Measurements from ENCODE around the gene PARP12. TPM values are rescaled to one million over a fixed set of nuclear protein-coding genes. Genes with fewer than 3 reads are reported as not detected.

The PARP12 gene
- total RNA-seq, 4 donors from 2014 or later, result 37.4 to 46.9 (median 38.9) TPM

DNA sequence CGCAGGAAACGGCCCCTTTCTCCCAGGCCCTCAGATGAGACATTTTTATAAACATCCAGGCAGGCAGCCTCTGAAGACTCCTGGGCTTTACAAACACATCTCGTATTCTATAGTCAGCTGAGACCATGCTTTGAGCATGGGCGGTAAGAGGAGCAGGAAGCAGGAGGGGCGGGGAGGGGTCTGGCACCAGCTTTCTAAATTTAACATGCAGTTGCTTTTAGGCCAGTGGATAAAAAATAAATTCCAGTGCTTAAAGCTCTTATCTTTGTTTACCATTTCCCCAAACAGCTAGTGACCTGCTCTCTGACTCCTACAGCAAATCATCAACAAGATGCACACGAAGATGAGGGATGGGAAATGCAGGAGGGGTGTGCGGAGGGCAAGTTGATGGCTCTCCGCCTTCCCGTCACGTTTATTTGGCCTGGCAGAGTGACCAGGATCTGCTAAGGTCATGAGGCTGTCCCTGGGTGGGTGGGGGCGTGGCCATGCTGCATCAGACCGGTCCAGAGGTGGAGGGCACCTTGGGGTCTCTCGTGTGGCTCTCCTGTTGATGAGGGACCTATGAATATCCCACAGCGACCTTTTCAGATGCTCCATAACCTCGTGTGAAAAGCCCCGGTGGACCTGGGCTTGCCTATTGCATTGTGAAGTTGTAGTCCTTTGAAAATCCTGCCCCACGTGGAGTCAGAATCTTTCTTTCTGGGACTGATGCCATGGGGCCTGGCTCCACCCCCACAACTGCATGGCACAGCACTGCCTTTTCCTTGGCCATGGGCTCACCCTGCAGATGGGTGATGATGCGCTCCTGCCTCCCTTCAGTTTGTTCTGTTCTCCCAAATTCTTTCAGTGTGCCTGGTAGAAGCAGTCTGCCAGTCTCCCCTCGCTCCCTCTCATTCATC, 67.5 kb downstream of the PARP12 start:
- peak; percentile 41 to 45 for DNase-seq
- intact Hi-C loops (cut with DNase I), result no loop called here

DNA sequence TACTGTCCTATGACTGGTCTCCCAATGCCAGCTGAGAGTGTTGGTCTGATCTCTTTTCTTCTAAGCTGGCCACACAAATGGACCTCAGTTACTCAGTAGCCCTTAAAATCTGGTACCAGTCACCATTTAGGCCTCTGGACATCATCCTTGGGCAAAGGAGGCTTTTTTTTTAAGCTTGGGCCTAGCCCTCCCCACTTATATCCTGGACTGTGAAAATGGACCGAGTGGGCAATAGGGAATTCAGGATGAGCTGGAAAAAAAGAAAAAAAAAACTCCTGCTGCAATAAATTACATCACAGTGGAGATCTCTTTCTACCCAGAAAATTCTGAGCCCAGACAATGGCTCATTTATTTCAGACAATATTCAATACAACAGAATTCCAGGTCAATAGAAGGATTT, 68.4 kb downstream of the PARP12 start:
- DNase-seq, result no peak
- intact Hi-C loops (cut with DNase I), result no loop called here
- Histone ChIP-seq H3K4me3 (replicated peaks in 1 of 3) (no peak overlapping the region), H3K4me1 (no peaks in the 10 kb centered on the region), H3K9me3 (no peaks in the 10 kb centered on the region), H3K27ac (no peak overlapping the region), H3K27me3 (no peaks in the 10 kb centered on the region), H3K36me3 (no peaks in the 10 kb centered on the region)
- WGBS, 2 donors, result 78 to 90% methylated on average over 1 of the region's 1 CpG
- TF ChIP-seq, protein P1, sequence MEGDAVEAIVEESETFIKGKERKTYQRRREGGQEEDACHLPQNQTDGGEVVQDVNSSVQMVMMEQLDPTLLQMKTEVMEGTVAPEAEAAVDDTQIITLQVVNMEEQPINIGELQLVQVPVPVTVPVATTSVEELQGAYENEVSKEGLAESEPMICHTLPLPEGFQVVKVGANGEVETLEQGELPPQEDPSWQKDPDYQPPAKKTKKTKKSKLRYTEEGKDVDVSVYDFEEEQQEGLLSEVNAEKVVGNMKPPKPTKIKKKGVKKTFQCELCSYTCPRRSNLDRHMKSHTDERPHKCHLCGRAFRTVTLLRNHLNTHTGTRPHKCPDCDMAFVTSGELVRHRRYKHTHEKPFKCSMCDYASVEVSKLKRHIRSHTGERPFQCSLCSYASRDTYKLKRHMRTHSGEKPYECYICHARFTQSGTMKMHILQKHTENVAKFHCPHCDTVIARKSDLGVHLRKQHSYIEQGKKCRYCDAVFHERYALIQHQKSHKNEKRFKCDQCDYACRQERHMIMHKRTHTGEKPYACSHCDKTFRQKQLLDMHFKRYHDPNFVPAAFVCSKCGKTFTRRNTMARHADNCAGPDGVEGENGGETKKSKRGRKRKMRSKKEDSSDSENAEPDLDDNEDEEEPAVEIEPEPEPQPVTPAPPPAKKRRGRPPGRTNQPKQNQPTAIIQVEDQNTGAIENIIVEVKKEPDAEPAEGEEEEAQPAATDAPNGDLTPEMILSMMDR (IDR thresholded peaks at IDR 0.05), result no peak
- no peak for TF ChIP-seq POLR2A (IDR thresholded peaks at IDR 0.05)

More for the DNA sequence above, 67.5 kb downstream of the PARP12 start:
- Histone ChIP-seq H3K9me3 (no peaks in the 10 kb centered on the region), H3K4me3 (replicated peaks in 1 of 3) (no peak overlapping the region), H3K27me3 (no peaks in the 10 kb centered on the region), H3K4me1 (no peaks in the 10 kb centered on the region), H3K27ac (no peak overlapping the region), H3K36me3 (no peaks in the 10 kb centered on the region)
- WGBS, 2 donors, result 68 to 69% methylated on average over 19 of the region's 19 CpGs
- TF ChIP-seq, protein P1 (IDR thresholded peaks at IDR 0.05), result no peak
- TF ChIP-seq POLR2A (IDR thresholded peaks at IDR 0.05), result no peak

DNA sequence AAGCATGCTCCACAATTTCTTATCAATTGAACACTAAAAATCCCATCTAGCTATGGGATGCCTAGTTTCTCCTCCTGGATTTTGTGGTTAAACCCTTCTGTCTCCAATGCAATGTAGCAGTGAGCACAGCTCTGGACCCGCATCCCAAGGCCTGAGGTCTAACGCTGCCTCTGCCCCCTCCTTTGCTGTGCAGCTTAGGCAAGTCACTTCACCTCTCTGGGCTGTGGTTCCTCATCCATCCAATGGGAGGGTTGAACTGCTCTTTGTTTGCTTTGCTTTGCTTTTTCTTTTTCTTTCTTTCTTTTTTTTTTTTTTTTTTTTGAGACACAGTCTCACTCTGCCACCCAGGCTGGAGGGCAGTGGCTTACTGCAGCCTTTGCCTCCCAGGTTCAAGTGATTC, 69.2 kb downstream of the PARP12 start:
- DNase-seq, result no peak
- Histone ChIP-seq H3K4me1 (no peaks in the 10 kb centered on the region), H3K9me3 (no peaks in the 10 kb centered on the region), H3K4me3 (replicated peaks in 1 of 3) (no peak overlapping the region), H3K27ac (no peak overlapping the region), H3K27me3 (no peaks in the 10 kb centered on the region), H3K36me3 (no peaks in the 10 kb centered on the region)
- 97 to 98% methylated on average over 2 of the region's 2 CpGs for WGBS, 2 donors
- TF ChIP-seq POLR2A (IDR thresholded peaks at IDR 0.05), result no peak
- TF ChIP-seq, protein P1 (IDR thresholded peaks at IDR 0.05), result no peak
- intact Hi-C loops (cut with DNase I), result no loop called here

DNA sequence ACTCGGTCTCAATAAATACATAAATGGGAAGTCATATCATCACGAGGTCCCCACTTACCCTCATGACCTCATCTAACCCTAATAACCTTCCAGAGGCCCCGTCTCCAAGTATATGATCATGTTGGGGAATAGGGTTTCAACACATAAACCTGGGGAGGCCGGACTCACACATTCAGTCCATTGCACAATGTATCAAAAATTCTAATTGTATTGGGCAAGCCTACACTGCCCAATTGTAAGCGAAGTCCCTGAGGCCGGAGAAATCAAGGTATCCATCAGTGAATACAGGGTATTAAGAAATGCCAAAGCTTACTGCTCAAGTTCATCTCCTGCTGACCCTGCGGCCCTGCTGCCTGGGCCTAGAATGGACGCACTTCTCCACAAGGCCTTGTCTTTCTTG, 69.6 kb downstream of the PARP12 start:
- Histone ChIP-seq H3K27ac (no peak overlapping the region), H3K36me3 (no peaks in the 10 kb centered on the region), H3K9me3 (no peaks in the 10 kb centered on the region), H3K4me3 (replicated peaks in 1 of 3) (no peak overlapping the region), H3K27me3 (no peaks in the 10 kb centered on the region), H3K4me1 (no peaks in the 10 kb centered on the region)
- TF ChIP-seq POLR2A (IDR thresholded peaks at IDR 0.05), result no peak
- TF ChIP-seq, protein P1 (IDR thresholded peaks at IDR 0.05), result no peak
- intact Hi-C loops (cut with DNase I), result no loop called here
- WGBS, 2 donors, result 94 to 97% methylated on average over 8 of the region's 8 CpGs
- DNase-seq, result no peak

DNA sequence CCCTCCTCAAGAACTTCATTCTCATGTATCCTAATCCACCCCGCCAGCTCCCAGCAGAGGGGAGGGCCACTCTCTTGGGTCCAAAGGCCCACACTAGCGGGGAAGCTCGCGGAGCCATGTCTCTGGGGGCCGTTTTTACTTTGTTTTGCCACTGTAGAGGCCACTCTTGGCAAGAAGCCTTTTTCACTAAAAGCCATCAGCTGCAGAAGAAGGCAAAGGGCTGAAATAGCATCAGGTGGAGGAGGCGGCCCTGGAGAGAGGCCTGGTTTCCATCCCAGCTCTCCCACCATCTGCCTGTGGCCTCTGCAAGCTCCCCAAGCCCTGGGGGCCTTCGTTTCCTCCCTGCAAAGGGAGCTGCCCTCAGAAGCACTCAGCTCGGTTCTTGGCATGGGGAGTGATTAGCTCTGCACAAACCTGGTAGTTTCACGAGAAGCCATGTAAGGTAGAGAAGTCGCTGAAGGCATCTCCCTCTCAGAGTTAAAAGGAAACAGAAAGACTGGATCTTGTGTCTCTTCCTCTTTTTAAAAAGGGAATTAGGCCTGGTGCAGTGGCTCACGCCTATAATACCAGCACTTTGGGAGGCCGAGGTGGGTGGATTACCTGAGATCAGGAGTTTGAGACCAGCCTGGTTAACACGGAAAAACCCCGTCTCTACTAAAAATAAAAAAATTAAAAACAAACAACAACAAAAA, 70.3 kb downstream of the PARP12 start:
- no peak for DNase-seq
- no peaks in the 10 kb centered on the region for H3K27me3 ChIP-seq
- 72 to 86% methylated on average over 14 of the region's 14 CpGs for WGBS, 2 donors
- no peaks in the 10 kb centered on the region for H3K4me1 ChIP-seq
- H3K36me3 ChIP-seq, result no peaks in the 10 kb centered on the region
- intact Hi-C loops (cut with DNase I), result no loop called here
- no peak overlapping the region for H3K27ac ChIP-seq
- H3K4me3 ChIP-seq (replicated peaks in 1 of 3), result no peak overlapping the region
- no peaks in the 10 kb centered on the region for H3K9me3 ChIP-seq
- no peak for TF ChIP-seq POLR2A (IDR thresholded peaks at IDR 0.05)
- TF ChIP-seq, protein P1 (IDR thresholded peaks at IDR 0.05), result no peak

All from thyroid gland (tissue), 4 donors.